Measurements from ENCODE around the gene TMEM135. TPM values are rescaled to one million over a fixed set of nuclear protein-coding genes. Genes with fewer than 3 reads are reported as not detected.

TMEM135 gene
- total RNA-seq, 1 experiment from 2014 or later = 65.5 TPM

DNA sequence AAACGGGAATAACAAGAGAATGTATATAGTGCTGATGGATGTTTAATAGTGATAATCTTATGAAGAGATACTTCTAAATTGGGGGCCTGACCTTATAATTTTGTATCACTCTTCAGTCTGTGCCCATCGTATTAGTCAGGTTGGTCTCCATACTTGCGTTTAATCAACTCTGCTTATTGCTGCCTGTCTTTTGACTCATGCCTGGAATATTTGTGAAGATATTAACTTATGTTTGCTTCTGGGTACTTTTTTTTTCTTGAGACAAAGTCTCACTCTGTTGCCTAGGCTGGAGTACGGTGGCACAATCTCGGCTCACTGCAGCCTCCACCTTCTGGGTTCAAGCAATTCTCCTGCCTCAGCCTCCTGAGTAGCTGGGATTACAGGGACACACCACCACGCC lies 24.0 kb downstream of the TMEM135 start:
- POLR2A ChIA-PET = no interaction called here
- no peak for ATAC-seq
- no TSS peak for BruUV-seq (replicated peaks)

DNA sequence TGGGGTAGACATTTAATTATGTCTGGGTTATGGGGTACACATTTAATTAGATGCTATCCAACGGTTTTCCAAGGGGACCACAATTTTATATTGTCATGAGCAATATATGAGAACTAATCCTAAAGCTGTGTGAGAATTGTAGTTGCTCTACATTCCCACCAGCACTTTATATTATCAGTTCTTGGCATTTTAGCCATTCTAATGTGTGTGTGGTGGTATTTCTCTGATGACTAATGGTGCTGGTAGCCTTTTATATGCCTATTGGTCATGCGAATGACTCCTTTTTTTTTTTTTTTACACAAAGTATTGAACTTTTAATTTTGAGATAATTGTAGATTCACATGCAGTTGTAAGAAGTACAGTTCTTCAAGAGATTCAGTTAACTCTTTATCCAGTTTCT lies 26.2 kb downstream of the TMEM135 start:
- in situ Hi-C loops (cut with HindIII; ENCODE audit: low pct_unique_long_range_greater_than_20kb, low sequenced_read_pairs) (no loop called here), intact Hi-C loops (cut with micrococcal nuclease; ENCODE audit: unreplicated experiment) (no loop called here)
- CTCF ChIA-PET = interaction anchor here (0.5 kb wide), 1 partner anchor 194 kb away, joined by 3 read pairs; no protein-coding TSS in a partner anchor
- H3K9me3 ChIP-seq (ENCODE audit: control insufficient read depth, insufficient read depth, low read depth, low read length) = no peaks in the 10 kb centered on the region
- ATAC-seq = no peak
- H3K27ac ChIP-seq (ENCODE audit: low read length) = no peak overlapping the region
- H3K4me3 ChIP-seq (ENCODE audit: low read depth in 2 of 2, low read length in 2 of 2) = no peak overlapping the region
- POLR2A ChIA-PET = no interaction called here
- no peak for DNase-seq (ENCODE audit: low read depth, low spot score)
- H3K27me3 ChIP-seq (ENCODE audit: control insufficient read depth, insufficient read depth, low read length) = no peaks in the 10 kb centered on the region
- H3K36me3 ChIP-seq (ENCODE audit: control insufficient read depth, insufficient read depth, low read length) = no peaks in the 10 kb centered on the region
- BruUV-seq (replicated peaks) = no TSS peak
- H3K4me1 ChIP-seq (ENCODE audit: control insufficient read depth, insufficient read depth, low read length) = peaks cover 7% of the 10 kb centered on the region; the same call in 1 of the 2 replicates
- TF ChIP-seq POLR2AphosphoS5 (IDR thresholded peaks at IDR 0.05; ENCODE audit: low read depth, low read length) = no peak
- TF ChIP-seq REST (IDR thresholded peaks at IDR 0.05; ENCODE audit: insufficient read depth in 1 of 2, low read depth in 2 of 2, low read length in 1 of 2) = no peak

More for the DNA sequence above, 24.0 kb downstream of the TMEM135 start:
- H3K4me1 ChIP-seq (ENCODE audit: control insufficient read depth, insufficient read depth, low read length) = peaks cover 7% of the 10 kb centered on the region; the same call in 1 of the 2 replicates
- TF ChIP-seq REST (IDR thresholded peaks at IDR 0.05; ENCODE audit: insufficient read depth in 1 of 2, low read depth in 2 of 2, low read length in 1 of 2) (no peak), POLR2AphosphoS5 (IDR thresholded peaks at IDR 0.05; ENCODE audit: low read depth, low read length) (no peak), TCF7L2 (IDR thresholded peaks at IDR 0.05; ENCODE audit: low read depth, low read length) (no peak), CTCF (IDR thresholded peaks at IDR 0.05) (no peak), SIN3A (IDR thresholded peaks at IDR 0.05; ENCODE audit: borderline replicate concordance, insufficient read depth, low read depth, low read length) (no peak)
- no peaks in the 10 kb centered on the region for H3K36me3 ChIP-seq (ENCODE audit: control insufficient read depth, insufficient read depth, low read length)
- in situ Hi-C loops (cut with HindIII; ENCODE audit: low pct_unique_long_range_greater_than_20kb, low sequenced_read_pairs) (no loop called here), intact Hi-C loops (cut with micrococcal nuclease; ENCODE audit: unreplicated experiment) (no loop called here)
- no peaks in the 10 kb centered on the region for H3K27me3 ChIP-seq (ENCODE audit: control insufficient read depth, insufficient read depth, low read length)
- no peaks in the 10 kb centered on the region for H3K9me3 ChIP-seq (ENCODE audit: control insufficient read depth, insufficient read depth, low read depth, low read length)
- no peak overlapping the region for H3K4me3 ChIP-seq (ENCODE audit: low read depth in 2 of 2, low read length in 2 of 2)
- no peak overlapping the region for H3K27ac ChIP-seq (ENCODE audit: low read length)
- CTCF ChIA-PET = no interaction called here
- DNase-seq (ENCODE audit: low read depth, low spot score) = no peak
